GM19452 (cell line): ENCODE measurements around the gene ADAM20.
"Not testable (repeated sequence)": the region's sequence is repeated elsewhere in the genome, so short reads cannot be mapped to it uniquely, and the experiment has no call there.

Source experiments
- ATAC-seq: cut with Tn5 transposase; IDR thresholded peaks from one replicate; pipeline ENCODE4 v1.9.1; 2021; ENCODE audit not compliant: unreplicated experiment

ADAM20 gene

DNA sequence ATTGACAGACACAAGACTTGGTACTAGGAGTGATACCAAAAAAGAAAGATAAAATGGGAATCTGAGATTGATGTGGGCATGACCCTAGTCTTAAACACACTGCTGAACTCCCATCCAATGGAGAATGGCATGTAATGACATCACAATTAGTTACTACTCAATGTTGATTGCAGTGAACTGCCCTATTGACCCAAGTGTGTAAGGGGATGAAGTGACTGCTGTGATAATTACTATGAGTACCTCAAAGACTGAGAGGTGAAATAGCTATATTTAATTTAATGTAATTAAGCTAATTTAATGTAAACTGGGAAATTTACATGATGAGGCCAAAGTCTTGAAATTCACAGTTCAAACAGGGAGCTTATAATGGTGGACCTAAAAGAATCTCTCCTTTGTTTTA lies at the start of gene ADAM20:
Gene ADAM20, minus strand, starts transcription at position 101 of the 400 bp plus-strand sequence. CDS start 10,247 bp downstream, outside the sequence.
- no peak for ATAC-seq

DNA sequence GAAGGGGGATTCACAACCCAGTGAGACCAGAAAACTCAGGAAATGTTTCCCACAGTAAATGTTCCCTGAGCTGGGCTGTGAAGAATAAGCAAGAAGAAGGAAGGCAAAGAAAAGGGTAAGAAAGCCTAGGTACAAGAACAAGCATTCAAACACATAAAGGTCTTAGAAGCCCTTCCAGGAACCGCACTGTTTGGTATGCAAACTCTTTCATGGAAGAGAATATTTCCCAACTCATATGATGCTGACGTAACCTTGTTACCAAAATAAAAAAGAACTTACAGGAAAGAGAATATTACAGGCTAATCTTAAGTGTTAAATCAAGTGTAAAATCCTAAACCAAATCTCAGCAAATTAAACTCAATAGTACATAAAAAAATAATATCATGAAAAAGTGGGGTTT lies 42.1 kb upstream of the ADAM20 start:
- no peak for ATAC-seq

DNA sequence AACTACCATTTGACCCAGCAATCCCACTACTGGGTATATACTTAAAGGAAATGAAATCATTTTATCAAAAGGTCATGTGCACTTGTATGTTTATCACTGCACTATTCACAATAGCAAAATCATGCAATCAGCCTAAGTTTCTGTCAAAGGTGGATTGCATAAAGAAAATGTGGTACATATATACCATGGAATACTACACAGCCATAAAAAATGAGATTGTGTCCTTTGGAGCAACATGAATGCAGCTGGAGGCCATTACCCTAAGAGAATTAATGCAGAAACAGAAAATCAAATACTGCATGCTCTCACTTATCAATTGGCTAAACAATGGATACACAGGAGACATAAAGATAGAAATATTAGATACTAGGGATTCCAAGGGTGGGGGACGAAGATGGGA lies 38.2 kb upstream of the ADAM20 start:
- no peak for ATAC-seq

DNA sequence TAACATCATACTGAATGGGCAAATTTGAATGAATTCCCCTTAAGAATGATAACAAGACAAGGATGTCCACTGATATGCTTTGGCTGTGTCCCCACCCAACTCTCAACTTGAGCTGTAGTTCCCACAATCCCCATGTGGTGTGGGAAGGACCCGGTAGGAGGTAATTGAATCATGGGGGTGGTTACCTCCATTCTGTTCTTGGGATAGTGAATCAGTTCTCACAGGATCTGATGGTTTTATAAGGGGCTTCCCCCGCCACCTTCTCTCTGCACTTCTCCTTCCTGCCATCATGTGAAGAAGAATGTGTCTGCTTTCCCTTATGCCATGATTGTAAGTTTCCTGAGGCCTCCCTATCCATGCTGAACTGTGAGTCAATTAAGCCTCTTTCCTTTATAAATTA lies 36.3 kb upstream of the ADAM20 start:
- no peak for ATAC-seq

DNA sequence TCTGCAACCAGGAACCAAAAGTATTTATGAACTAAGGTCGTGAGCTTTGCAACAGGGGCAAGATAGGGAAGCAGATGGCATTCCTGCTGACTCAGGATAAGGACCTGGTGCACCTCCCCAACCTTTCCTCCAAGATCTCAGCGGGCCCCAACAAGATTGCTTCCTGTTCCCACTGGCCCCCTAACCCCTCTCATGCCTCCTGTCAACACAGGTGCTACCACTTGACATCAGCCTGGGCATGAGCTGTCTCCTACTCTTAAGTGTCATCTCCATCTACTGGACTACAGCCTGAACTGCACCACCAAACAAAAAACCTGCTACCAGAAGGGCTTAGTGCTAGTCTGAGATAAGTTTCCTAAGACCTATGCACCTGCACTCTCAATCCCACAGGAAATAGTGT lies 33.0 kb upstream of the ADAM20 start:
- no peak for ATAC-seq

DNA sequence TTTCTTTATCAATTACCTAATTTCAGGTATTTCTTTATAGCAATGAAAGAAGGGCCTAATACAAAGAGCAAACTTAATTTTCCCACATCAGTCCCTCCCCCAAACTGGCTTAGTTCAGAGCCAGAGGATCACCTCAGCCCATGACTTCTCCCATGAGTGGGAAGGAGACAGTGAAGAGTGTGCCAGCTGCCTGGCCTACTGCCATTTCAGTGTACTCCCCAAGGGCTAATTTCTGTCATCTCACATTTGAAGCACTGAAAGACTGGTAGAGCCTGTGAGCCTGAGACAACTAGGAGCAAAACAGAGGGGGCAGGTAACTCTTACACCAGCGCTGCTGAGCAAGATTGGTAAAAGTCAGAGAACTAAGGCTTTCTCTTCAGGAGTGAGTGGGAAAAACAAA lies 29.1 kb upstream of the ADAM20 start:
- no peak for ATAC-seq

DNA sequence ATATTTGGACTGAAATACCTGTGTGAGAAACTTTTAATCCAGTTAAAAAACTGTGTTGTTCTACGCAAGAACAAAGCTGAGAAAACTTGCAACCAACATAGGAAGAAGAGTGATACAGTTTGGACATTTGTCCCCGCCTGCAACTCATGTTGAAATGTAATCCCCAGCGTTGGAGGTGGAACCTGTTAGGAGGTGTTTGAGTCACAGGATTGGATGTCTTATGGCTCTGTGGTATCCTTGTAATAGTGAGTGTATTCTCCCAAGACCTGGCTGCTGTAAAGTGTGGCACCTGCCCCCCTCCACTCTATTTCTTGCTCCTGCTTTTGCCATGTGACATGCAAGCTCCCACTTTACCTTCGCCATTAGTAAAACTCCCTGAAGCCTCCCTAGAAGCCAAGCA lies 28.6 kb upstream of the ADAM20 start:
- no peak for ATAC-seq

DNA sequence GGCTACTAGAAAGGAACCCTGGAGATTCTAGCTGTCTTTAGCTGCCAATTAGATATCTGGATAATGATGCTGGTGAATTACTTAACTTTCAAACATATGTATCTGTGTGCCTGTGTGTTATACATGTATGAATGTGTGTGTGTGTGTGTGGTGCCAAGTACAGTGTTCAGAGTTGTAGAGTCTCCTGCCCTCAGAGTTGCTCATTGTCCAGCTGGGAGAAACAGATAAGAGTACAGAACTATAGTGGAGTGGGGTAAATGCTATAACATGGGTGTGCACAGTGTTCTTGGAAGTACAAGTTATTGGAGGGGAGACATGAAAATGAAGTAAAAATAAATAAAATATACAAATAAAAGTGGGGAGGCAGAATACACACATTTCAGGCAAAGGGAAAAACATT lies 23.6 kb upstream of the ADAM20 start:
- ATAC-seq = no peak

DNA sequence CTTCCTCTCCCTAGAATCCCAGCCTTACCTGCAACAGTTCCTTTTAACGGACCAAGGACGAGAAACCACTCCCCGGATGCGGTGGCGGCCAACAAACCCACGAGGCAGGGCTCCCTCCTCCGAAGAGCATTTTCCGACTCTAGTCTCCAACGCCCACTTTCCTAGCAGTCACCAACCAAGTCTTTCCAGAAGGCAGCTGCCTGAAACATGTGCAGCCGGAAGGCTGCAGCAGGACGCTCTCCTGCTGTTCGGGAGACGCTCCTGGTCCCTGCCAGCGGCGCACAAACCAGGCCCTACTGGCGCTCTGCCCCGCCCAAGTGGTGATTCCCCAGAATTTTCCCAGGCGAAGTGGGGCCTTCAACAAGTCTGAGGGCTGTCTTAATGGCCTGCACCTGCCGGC lies 21.1 kb upstream of the ADAM20 start:
- ATAC-seq = no peak

DNA sequence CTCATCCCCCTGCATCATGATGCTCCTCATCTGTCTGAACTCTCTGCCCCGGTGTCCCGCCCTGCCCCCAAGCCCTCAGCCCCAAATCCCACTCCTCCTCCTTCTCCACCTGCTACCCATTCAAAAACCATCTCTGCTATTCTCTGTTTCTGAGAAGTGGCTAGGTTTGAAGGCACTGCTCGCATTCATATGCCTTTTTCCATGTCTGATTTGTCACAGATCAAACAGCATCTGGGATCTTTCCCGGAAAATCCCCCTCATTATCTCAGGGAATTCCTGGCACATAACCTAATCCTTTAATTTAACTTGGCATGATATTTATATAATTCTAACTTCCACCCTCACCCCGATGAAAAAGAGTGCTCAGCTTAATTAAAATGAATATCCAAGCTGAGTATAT lies 3.3 kb upstream of the ADAM20 start:
- no peak for ATAC-seq

DNA sequence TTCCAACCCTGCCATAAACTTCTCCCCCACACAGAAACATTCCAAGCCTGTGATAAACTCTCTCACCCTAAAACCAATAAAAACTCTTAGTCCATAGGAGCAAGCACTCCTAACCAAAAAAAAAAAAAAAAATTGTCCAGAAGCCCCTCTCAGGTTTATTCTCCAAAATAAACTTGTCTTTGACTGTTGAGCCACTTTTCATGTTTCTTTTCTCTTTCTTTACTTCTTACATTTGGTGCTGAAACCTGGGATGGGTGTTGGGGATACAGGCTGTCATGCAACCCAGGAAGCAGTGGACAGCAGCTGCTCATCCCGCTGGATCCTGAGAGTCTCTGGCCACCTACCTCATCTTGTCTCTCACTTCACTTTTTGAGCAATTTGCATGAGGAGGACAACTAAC lies 2.0 kb upstream of the ADAM20 start:
- no peak for ATAC-seq

DNA sequence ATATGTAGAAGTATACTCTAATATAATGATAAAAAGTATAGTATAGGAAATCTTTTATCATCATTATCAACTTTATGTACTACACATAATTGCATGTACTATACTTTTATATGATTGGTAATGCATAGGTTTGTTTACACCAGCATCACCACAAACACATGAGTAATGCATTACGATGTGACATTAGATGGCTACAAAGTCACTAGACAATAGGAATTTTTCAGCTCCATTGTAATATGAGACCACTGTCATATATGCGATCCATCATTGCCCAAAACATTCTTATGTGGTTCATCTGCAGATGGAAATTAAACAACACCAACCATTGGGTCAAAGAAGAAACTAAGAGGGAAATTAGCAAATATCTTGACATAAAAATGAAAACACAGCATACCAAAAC lies 4.4 kb downstream of the ADAM20 start:
- no peak for ATAC-seq

DNA sequence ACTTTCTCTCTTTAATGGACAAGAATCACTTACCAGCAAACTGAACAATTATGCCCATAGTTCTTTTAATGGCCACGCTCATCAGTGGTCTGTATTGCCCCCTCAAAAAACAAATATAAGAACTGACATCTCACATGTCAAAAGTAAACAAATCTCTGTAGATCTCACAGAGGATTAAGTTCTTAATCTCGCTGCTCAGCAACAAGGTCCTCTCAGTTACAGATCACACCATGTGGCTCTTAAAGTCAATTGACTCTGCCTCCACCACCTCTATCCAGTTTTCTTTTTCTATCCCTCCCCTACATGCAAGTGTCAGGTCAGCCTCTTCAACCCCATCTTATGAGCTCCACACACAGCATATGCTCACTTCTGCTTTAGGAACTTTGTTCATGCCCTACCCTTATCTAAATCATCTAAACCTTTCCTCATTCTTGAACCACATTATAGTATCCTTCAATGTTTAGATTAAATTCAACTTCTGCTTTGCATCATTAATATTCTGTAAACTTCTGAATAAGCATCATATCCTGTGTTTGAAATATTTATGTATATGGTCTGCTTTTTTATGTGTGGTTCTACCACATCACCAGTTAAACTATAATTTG lies 7.2 kb downstream of the ADAM20 start:
- no peak for ATAC-seq

DNA sequence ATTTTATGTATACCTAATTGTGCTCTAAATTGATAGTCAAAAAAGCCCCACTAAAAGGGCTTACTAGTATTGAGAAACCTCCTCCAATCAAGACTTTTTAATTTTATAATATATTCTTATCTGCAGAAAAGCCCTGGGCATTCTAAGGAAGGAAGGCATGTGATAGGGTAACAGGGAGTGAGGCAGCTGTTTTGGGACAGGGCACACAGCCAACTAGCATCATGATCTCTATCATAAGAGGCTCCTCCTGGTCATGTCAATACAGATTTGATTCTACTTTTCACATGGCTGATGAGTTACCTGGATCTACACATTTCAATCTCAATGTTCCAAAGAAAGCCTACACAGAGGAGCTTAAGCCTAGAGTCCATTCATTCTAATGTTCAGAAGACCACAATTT lies 9.1 kb downstream of the ADAM20 start:
- ATAC-seq = no peak

DNA sequence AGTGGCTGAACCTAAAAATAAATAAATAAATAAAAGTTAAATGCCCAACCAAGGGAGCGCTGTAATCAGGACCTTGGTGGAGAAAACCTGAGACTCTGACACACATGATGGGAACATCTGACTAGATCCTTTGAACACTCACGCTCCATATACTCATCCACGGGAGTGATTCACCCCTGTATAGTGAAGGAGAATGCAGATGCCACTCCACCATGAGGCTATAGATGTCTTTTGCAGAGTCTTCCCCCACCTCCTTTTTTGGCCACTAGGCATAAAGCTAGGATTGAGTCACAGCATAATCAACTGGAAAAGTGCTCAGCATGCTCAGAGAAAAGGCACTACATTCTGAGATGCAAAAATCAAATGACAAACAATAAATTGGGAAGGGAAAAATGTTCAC lies 19.0 kb downstream of the ADAM20 start:
- ATAC-seq = no peak

DNA sequence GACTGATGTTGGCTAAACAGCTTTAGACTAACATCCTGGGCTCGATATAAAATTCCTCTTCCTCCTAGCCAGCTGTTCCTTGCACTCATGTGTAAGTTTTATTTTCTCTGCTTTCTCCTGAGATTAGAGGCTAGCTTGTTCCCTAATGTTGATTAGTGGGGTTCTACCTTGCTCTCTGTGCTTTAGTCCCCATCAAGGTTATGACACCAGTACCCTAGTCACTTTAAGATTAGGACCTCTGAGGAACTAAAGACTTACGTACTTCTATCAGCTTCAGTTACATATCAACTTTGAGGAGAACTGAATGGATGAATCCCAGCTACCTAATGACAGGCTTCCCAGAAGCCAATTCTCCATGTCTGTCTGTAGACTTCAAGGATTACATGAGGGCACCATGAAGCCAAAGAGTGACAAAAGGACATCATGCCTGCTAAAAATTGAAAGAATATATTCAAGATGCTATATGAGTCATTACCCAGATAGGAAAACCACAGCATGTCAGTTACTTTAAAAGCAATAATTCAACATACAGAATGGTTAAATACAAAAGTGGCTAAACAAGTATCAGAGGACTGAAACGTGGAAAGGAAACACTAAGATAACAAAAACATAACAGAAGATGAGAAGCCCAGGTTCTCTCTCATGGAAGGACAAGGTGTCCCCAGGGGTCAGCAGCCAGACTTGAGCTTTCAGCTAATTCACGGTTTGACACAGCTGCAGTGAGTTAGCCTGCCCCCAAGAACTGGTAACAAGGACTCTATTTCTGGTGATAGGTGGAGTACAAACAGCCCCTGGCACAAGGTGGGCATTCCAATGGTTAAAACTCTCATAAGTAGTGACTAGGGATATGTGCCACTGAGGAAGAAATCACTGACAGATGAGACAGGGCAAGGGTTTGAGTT lies 20.4 kb downstream of the ADAM20 start:
- no peak for ATAC-seq

DNA sequence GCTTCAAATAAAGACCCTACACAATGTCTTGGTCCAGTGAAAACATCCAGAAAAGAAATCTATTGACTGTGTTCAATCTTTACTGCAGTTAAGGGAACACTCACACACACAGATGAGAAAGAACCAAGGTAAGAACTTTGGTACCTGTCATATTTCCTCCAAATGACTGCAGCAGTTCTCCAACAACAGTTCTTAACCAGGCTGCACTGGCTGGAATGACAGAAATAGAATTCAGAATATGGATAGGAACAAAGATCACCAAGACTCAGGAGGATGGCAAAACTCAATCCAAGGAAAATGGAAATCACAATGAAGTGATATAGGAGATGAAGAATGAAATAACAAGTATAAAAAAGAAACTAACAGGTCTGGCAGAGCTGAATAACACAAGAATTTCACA lies 36.6 kb downstream of the ADAM20 start:
- no peak for ATAC-seq

DNA sequence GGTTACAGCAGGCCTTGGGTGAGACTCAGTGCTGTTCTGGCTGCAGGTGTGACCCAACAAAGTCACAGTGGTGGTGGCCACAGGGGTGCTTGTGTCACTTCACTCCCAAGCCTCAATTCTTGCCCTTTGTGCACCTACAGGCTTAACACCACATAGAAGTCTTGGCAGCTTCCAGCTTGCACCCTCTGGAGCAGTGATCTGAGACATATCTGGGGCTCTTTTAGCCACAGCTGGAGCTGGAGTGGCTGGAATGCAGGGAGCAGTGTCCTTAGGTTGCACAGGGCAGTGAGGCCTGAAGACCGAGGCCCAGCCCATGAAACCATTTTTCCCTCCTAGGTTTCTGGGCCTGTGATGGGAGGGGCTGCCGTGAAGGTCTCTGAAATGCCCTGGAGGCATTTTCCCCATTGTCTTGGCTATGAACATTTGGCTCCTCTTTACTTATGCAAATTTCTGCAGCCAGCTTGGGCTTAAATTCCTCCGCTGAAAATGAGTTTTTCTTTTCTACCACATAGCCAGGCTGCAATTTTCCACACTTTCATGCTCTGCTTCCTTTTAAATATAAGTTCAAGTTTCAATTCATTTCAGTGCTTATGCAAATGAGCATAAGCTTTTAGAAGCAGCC lies 45.1 kb downstream of the ADAM20 start:
- ATAC-seq = no peak

DNA sequence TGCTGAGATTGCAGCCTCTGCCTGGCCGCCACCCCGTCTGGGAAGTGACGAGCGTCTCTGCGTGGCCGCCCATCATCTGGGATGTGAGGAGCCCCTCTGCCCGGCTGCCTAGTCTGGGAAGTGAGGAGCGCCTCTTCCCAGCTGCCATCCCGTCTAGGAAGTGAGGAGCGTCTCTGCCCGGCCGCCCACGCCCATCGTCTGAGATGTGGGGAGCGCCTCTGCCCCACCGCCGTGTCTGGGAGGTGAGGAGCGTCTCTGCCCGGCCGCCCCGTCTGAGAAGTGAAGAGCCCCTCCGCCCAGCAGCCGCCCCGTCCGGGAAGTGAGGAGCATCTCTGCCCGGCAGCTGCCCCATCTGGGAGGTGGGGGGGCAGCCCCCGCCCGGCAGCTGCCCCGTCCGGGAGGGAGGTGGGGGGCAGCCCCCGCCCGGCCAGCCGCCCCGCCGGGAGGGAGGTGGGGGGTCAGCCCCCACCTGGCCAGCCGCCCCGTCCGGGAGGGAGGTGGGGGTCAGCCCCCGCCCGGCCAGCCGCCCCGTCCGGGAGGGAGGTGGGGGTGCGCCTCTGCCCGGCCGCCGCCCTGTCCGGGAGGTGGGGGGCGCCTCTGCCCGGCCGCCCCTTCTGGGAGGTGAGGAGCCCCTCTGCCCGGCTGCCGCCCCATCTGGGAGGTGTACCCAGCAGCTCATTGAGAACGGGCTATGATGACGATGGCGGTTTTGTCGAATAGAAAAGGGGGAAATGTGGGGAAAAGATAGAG lies 57.3 kb downstream of the ADAM20 start:
- ATAC-seq = not testable (repeated sequence)

DNA sequence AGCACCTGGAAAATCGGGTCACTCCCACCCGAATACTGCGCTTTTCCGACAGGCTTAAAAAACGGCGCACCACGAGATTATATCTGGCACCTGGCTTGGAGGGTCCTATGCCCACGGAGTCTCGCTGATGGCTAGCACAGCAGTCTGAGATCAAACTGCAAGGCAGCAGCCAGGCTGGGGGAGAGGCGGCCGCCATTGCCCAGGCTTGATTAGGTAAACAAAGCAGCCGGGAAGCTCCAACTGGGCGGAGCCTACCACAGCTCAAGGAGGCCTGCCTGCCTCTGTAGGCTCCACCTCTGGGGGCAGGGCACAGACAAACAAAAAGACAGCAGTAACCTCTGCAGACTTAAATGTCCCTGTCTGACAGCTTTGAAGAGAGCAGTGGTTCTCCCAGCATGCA lies 59.3 kb downstream of the ADAM20 start:
- not testable (repeated sequence) for ATAC-seq

DNA sequence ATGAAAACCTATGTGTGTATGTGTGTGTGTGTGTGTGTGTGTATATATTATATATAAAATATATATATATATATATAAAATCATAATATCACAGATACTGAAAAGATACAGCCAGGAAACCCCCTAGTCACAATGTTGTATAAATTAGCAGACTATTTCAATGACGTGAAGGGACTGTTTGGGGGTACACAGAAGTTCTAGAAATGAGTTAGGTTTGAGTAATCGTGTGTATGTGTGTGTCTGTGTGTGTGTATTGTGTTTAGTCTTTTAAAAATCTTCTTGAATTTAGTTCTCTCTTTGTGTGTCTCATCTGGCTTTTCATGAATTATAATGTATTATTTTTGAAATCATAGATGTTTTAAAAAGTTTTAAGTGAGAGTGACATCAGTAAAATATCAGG lies 61.0 kb downstream of the ADAM20 start:
- no peak for ATAC-seq
